Uterus (tissue), 2 donors: ENCODE data around the gene TRIP10.

Experiments
- CTCF ChIP-seq, 4 experiments: fragments of 200-600 bp in 2 of 4; fragments of 450-650 bp in 2 of 4; sonication (generic) in 2 of 4; IDR thresholded peaks; one replicate each; pipeline ENCODE4 v1.5.1; 2016 to 2019; ENCODE audit warnings: antibody characterized with exemption in 4 of 4, mild to moderate bottlenecking in 2 of 4, moderate library complexity in 1 of 4
- POLR2A ChIP-seq, 2 donors: fragments of 450-650 bp; IDR thresholded peaks; one replicate each; pipeline ENCODE4 v1.6.1; 2016; ENCODE audit warnings: antibody characterized with exemption in 2 of 2, mild to moderate bottlenecking in 1 of 2, moderate library complexity in 1 of 2

DNA sequence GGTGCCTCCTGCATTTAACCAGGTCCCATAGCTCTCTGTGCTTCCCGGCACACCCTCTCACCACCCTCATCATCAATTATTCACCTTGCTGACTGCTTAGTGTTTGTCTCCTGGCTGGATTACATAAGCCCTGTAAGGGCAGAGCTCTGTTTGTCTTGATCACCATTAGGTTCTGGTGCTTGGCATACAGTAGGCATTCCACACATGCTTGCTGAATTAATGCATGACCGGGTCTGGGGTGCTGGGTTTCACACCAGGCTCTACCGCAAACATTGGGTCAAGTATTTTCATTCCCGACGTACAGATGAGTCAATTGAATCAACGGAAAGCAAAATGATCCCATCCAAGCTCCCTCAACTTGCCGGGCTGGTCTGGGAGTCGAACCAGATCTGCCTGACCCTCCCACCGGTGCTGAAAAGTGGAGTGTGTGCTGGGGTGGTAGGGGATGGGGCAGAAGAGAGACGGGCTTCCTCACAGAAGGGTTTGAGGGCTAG lies 61.6 kb downstream of the TRIP10 start:
- no peak for TF ChIP-seq CTCF (IDR thresholded peaks at IDR 0.05)
- TF ChIP-seq POLR2A (IDR thresholded peaks at IDR 0.05) = no peak
